ENCODE data around the gene CPZ. TPM values are rescaled to one million over a fixed set of nuclear protein-coding genes. Genes with fewer than 3 reads are reported as not detected.
"Not testable (repeated sequence)": the region's sequence is repeated elsewhere in the genome, so short reads cannot be mapped to it uniquely, and the experiment has no call there.

CPZ gene
- total RNA-seq, 3 donors from 2014 or later = 0.63 to 2.6 (median 0.81) TPM

- H3K36me3 ChIP-seq (ENCODE audit: low read depth); DNase-seq; H3K4me1 ChIP-seq (ENCODE audit: low read depth); H3K4me3 ChIP-seq; intact Hi-C loops (cut with DNase I, micrococcal nuclease); H3K9me3 ChIP-seq: not testable (repeated sequence)
- peak; percentile 86 for ATAC-seq
These were observed 43.5 kb downstream of the CPZ start for GRCh38 chr4:8635897-8636554.

DNA sequence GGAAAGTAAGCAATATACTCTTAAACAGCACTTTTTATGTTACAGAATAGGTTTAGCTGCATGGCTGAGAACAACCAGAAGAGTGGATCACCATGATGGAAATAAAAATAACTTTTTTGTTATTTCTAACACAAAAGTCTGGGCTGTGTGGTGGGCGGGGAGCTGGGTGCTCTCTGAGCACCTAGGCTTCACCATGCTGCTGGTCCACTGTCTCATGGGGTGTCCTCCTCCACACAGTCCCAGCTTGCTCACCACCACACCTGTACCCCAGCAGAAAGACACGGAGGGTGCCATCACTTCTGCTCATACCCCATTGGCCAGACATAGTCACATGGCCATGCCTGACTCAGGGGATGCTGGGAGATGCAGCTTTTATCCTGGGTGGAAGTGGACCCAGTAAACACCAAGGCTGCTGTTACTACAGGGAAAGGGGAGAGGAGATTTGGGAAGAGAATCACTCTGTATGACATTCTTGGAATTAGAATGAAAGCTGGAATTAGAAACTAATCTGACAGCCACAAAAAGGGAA lies 45.0 kb downstream of the CPZ start:
- peak in 1 of 3 donors; percentile 3 for DNase-seq
- H3K4me3 ChIP-seq = no peak overlapping the region
- H3K9me3 ChIP-seq = no peaks in the 10 kb centered on the region
- TF ChIP-seq, protein P1, sequence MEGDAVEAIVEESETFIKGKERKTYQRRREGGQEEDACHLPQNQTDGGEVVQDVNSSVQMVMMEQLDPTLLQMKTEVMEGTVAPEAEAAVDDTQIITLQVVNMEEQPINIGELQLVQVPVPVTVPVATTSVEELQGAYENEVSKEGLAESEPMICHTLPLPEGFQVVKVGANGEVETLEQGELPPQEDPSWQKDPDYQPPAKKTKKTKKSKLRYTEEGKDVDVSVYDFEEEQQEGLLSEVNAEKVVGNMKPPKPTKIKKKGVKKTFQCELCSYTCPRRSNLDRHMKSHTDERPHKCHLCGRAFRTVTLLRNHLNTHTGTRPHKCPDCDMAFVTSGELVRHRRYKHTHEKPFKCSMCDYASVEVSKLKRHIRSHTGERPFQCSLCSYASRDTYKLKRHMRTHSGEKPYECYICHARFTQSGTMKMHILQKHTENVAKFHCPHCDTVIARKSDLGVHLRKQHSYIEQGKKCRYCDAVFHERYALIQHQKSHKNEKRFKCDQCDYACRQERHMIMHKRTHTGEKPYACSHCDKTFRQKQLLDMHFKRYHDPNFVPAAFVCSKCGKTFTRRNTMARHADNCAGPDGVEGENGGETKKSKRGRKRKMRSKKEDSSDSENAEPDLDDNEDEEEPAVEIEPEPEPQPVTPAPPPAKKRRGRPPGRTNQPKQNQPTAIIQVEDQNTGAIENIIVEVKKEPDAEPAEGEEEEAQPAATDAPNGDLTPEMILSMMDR (IDR thresholded peaks at IDR 0.05) = no peak
- no peaks in the 10 kb centered on the region for H3K4me1 ChIP-seq (ENCODE audit: low read depth)
- intact Hi-C loops (cut with DNase I, micrococcal nuclease) = no loop called here
- ATAC-seq = no peak
- no peaks in the 10 kb centered on the region for H3K36me3 ChIP-seq (ENCODE audit: low read depth)

GRCh38 chr4:8639021-8639420 lies 46.5 kb downstream of the CPZ start:
- peak in 1 of 3 donors; percentile 5 for DNase-seq
- TF ChIP-seq, protein P1 (IDR thresholded peaks at IDR 0.05) = no peak
- intact Hi-C loops (cut with DNase I, micrococcal nuclease) = no loop called here
- Histone ChIP-seq H3K4me3 (no peak overlapping the region), H3K4me1 (ENCODE audit: low read depth) (no peaks in the 10 kb centered on the region), H3K36me3 (ENCODE audit: low read depth) (no peaks in the 10 kb centered on the region), H3K9me3 (no peaks in the 10 kb centered on the region)
- ATAC-seq = no peak

GRCh38 chr4:8639777-8640720 lies 47.5 kb downstream of the CPZ start:
- Histone ChIP-seq H3K9me3 (no peaks in the 10 kb centered on the region), H3K36me3 (ENCODE audit: low read depth) (no peaks in the 10 kb centered on the region), H3K4me1 (ENCODE audit: low read depth) (no peaks in the 10 kb centered on the region), H3K4me3 (no peak overlapping the region)
- ATAC-seq = no peak
- intact Hi-C loops (cut with DNase I, micrococcal nuclease) = no loop called here
- peak in 2 of 3 donors; percentile 12 to 23 for DNase-seq
- TF ChIP-seq, protein P1 (IDR thresholded peaks at IDR 0.05) = no peak

GRCh38 chr4:8640816-8641215 lies 48.3 kb downstream of the CPZ start:
- no peak overlapping the region for H3K4me3 ChIP-seq

More at GRCh38 chr4:8640816-8641215, 48.3 kb downstream of the CPZ start:
- H3K4me1 ChIP-seq (ENCODE audit: low read depth) = no peaks in the 10 kb centered on the region
- no peaks in the 10 kb centered on the region for H3K36me3 ChIP-seq (ENCODE audit: low read depth)
- ATAC-seq = no peak
- no peak for DNase-seq
- intact Hi-C loops (cut with DNase I, micrococcal nuclease) = no loop called here
- H3K9me3 ChIP-seq = no peaks in the 10 kb centered on the region
- TF ChIP-seq, protein P1 (IDR thresholded peaks at IDR 0.05) = no peak
